OCI-LY7 (cell line): ENCODE measurements around the gene GCSAM. TPM values are rescaled to one million over a fixed set of nuclear protein-coding genes. Genes with fewer than 3 reads are reported as not detected.

ENCODE experiments used
- BruUV-seq: library from RNA; stranded (reverse); fragments of 400-500 nt; replicated peaks from 2 replicates; lab custom pipeline; 2021; lab: Mats Ljungman, UMichigan
- CTCF ChIA-PET: fragments of 300-600 bp; sonication (Branson Sonifier 250); formaldehyde crosslinking; loops from one replicate; lab custom pipeline; 2022; ENCODE audit warnings: antibody characterized with exemption; ENCODE audit not compliant: unreplicated experiment; lab: Charles Lee
- POLR2A ChIA-PET: fragments of 300-600 bp; sonication (Branson Sonifier 250); formaldehyde crosslinking; loops from one replicate; lab custom pipeline; 2022; ENCODE audit warnings: antibody characterized with exemption; lab: Charles Lee
- DNase-seq: peaks from one replicate; pipeline ENCODE4 v3.0.0-alpha.2; 2015; ENCODE audit warnings: low spot score
- H2AFZ ChIP-seq: fragments of 200-600 bp; sonication (generic), shearing (Covaris generic); 2 replicates; pipeline ENCODE4 v1.6.1; 2014; ENCODE audit warnings: mild to moderate bottlenecking, antibody characterized with exemption, low read length, moderate library complexity
- H3K27ac ChIP-seq: fragments of 200-600 bp; sonication (generic); 2 replicates; pipeline ENCODE4 v1.5.1; 2014; ENCODE audit warnings: mixed run types, low read depth, mild to moderate bottlenecking, moderate library complexity, low read length, inconsistent platforms; ENCODE audit not compliant: poor library complexity, severe bottlenecking
- H3K36me3 ChIP-seq: fragments of 200-600 bp; sonication (generic); 2 replicates; pipeline ENCODE4 v1.6.1; 2014; ENCODE audit warnings: mild to moderate bottlenecking, antibody characterized with exemption, low read length, moderate library complexity, mixed read lengths; ENCODE audit not compliant: insufficient read depth
- H3K4me1 ChIP-seq: fragments of 200-600 bp; sonication (generic); 2 replicates; pipeline ENCODE4 v1.5.1; 2014; ENCODE audit warnings: mild to moderate bottlenecking, low read length; ENCODE audit not compliant: insufficient read depth, poor library complexity, severe bottlenecking
- H3K4me2 ChIP-seq: fragments of 200-600 bp; sonication (generic); 2 replicates; pipeline ENCODE4 v1.6.1; 2014; ENCODE audit warnings: mild to moderate bottlenecking, low read length
- H3K4me3 ChIP-seq: fragments of 200-600 bp; sonication (generic); 2 replicates; pipeline ENCODE4 v1.5.1; 2014; ENCODE audit warnings: mild to moderate bottlenecking, low read depth, low read length; ENCODE audit not compliant: poor library complexity, severe bottlenecking
- H3K79me2 ChIP-seq: fragments of 200-600 bp; sonication (generic); 2 replicates; pipeline ENCODE4 v1.6.1; 2016; ENCODE audit warnings: low read depth, mild to moderate bottlenecking, low read length, moderate library complexity, mixed read lengths; ENCODE audit not compliant: insufficient read depth
- H3K9me2 ChIP-seq: fragments of 200-600 bp; sonication (generic); 2 replicates; pipeline ENCODE4 v1.6.1; 2016; ENCODE audit warnings: mild to moderate bottlenecking, low read length, mixed read lengths; ENCODE audit not compliant: insufficient read depth
- H3K9me3 ChIP-seq: fragments of 200-600 bp; sonication (generic); 2 replicates; pipeline ENCODE4 v1.6.1; 2014; ENCODE audit warnings: mild to moderate bottlenecking, mixed run types, low read length, mixed read lengths
- H4K20me1 ChIP-seq: fragments of 200-600 bp; sonication (generic); 2 replicates; pipeline ENCODE4 v1.6.1; 2014; ENCODE audit warnings: mild to moderate bottlenecking, antibody characterized with exemption, low read length, moderate library complexity, mixed read lengths; ENCODE audit not compliant: insufficient read depth
- CTCF ChIP-seq: fragments of 200-600 bp; sonication (generic); conservative IDR thresholded peaks from 2 replicates; pipeline ENCODE4 v1.5.1; 2014; ENCODE audit warnings: mild to moderate bottlenecking, antibody characterized with exemption, low read length, moderate library complexity, mixed read lengths
- EZH2phosphoT487 ChIP-seq: fragments of 200-600 bp; sonication (generic); IDR thresholded peaks from 2 replicates; pipeline ENCODE4 v1.6.1; 2018; ENCODE audit warnings: low read depth, borderline replicate concordance, mild to moderate bottlenecking, mixed run types, antibody characterized with exemption, low read length, moderate library complexity, mixed read lengths
- intact Hi-C: fragments of 100-400 bp; cut with micrococcal nuclease; formaldehyde crosslinking; loops from one replicate; pipeline ENCODE4 v1.10.0; 2022; ENCODE audit not compliant: unreplicated experiment
- total RNA-seq, 2 experiments: library from RNA; depleted of rRNA in 1 of 2; stranded (reverse); fragments of >200 nt in 1 of 2; shearing (Covaris generic) in 1 of 2; gene quantifications; 2 replicates each; pipeline ENCODE4 v1.2.3, GENCODE V29; 2014 to 2022

The GCSAM gene
- total RNA-seq, 2 experiments from 2014 or later = 193 to 195 TPM

GRCh38 chr3:112089956-112090886 is 42.8 kb downstream of the GCSAM start:
- peak overlapping the region; percentile 69 for H3K27ac ChIP-seq
- no peaks in the 10 kb centered on the region for H4K20me1 ChIP-seq
- intact Hi-C loops = no loop called here
- H3K4me1 ChIP-seq = peaks cover 71% of the 10 kb centered on the region
- peak overlapping the region; percentile 62 for H3K4me2 ChIP-seq
- H3K9me3 ChIP-seq = no peaks in the 10 kb centered on the region
- ChIA-PET CTCF (interaction anchor here (0.5 kb wide), 1 partner anchor 51 kb away, joined by 3 read pairs; no protein-coding TSS in a partner anchor), POLR2A (interaction anchor here (0.6 to 2.3 kb wide), 15 partner anchors 12 to 1737 kb away, joined by 3 to 11 read pairs (median 4); partner anchors contain the start of gene SLC9C1)
- H3K79me2 ChIP-seq = peaks cover 12% of the 10 kb centered on the region; the same call in 1 of the 2 replicates
- no peaks in the 10 kb centered on the region for H3K9me2 ChIP-seq
- H3K4me3 ChIP-seq = peak overlapping the region; percentile 38
- H2AFZ ChIP-seq = peak overlapping the region; percentile 26; the same call in 1 of the 2 replicates
- peak; percentile 55 for DNase-seq
- no TSS peak for BruUV-seq
- no peak for TF ChIP-seq CTCF
- TF ChIP-seq EZH2phosphoT487 = no peak
- peaks cover 8% of the 10 kb centered on the region for H3K36me3 ChIP-seq

GRCh38 chr3:112088944-112089343 is 44.1 kb downstream of the GCSAM start:
- intact Hi-C loops = no loop called here

More at GRCh38 chr3:112088944-112089343, 44.1 kb downstream of the GCSAM start:
- CTCF ChIA-PET = no interaction called here
- no peaks in the 10 kb centered on the region for H3K9me3 ChIP-seq
- POLR2A ChIA-PET = interaction anchor here (0.7 to 1.6 kb wide), 5 partner anchors 9 to 472 kb away, joined by 3 to 11 read pairs (median 6); partner anchors contain the start of gene SLC9C1
- no peaks in the 10 kb centered on the region for H3K36me3 ChIP-seq
- H3K79me2 ChIP-seq = peaks cover 12% of the 10 kb centered on the region; the same call in 1 of the 2 replicates
- no peak overlapping the region for H3K4me2 ChIP-seq
- H3K4me3 ChIP-seq = no peak overlapping the region
- no peaks in the 10 kb centered on the region for H4K20me1 ChIP-seq
- no peak overlapping the region for H2AFZ ChIP-seq
- BruUV-seq = no TSS peak
- no peak for TF ChIP-seq CTCF
- no peak for TF ChIP-seq EZH2phosphoT487
- no peaks in the 10 kb centered on the region for H3K9me2 ChIP-seq
- DNase-seq = no peak
- peaks cover 71% of the 10 kb centered on the region for H3K4me1 ChIP-seq
- H3K27ac ChIP-seq = no peak overlapping the region
